Loucy (cell line): ENCODE measurements around the gene AGR3.

ENCODE experiments used
- CTCF ChIP-seq: fragments of 200-600 bp; sonication (generic); conservative IDR thresholded peaks from 2 replicates; pipeline ENCODE4 v1.5.1; 2014; ENCODE audit warnings: mild to moderate bottlenecking, antibody characterized with exemption, low read length
- EZH2phosphoT487 ChIP-seq: fragments of 200-600 bp; IDR thresholded peaks from 2 replicates; pipeline ENCODE4 v1.6.1; 2018; ENCODE audit warnings: antibody characterized with exemption, mild to moderate bottlenecking, moderate library complexity, borderline replicate concordance

DNA sequence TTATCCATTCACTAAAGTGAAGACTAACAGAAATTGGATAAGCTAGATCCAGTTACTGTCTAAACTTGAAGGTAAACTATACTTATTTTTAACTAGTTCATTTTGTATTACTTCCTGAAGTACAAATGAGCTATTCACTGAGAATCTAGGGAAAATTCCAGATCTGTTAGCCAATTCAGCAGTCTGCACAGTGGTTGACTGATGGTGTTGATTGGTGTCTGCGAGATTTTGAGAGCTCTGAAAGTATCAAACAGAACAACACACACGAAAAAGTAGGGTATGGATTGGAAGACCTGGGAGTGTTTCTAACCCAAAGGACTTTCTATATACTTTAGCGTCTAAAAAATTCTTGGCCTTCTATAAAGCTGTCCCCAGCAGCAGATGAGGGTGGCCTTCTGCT is 43.4 kb downstream of the AGR3 start:
- TF ChIP-seq CTCF (no peak), EZH2phosphoT487 (no peak)
